Smooth muscle cell (in vitro differentiated cells): ENCODE measurements around the gene STARD8. TPM values are rescaled to one million over a fixed set of nuclear protein-coding genes. Genes with fewer than 3 reads are reported as not detected.
"Not testable (repeated sequence)": the region's sequence is repeated elsewhere in the genome, so short reads cannot be mapped to it uniquely, and the experiment has no call there.

ENCODE experiments used
- DNase-seq: peaks from one replicate; lab custom pipeline; 2025; ENCODE audit not compliant: unreplicated experiment; lab: John Stamatoyannopoulos, UW
- H2AFZ ChIP-seq: fragments of 200-600 bp; sonication (generic); 2 replicates; pipeline ENCODE4 v1.6.0; 2016; ENCODE audit warnings: antibody characterized with exemption, low read depth, mild to moderate bottlenecking
- H3F3A ChIP-seq: fragments of 200-600 bp; sonication (generic); 2 replicates; pipeline ENCODE4 v1.6.0; 2017; ENCODE audit warnings: antibody characterized with exemption, low read depth
- H3K27ac ChIP-seq: fragments of 200-600 bp; sonication (generic); 2 replicates; pipeline ENCODE4 v1.5.1; 2016; ENCODE audit warnings: low read depth, mild to moderate bottlenecking
- H3K27me3 ChIP-seq: fragments of 200-600 bp; sonication (generic); 2 replicates; pipeline ENCODE4 v1.6.1; 2016; ENCODE audit warnings: low read depth, mild to moderate bottlenecking
- H3K36me3 ChIP-seq: fragments of 200-600 bp; sonication (generic); 2 replicates; pipeline ENCODE4 v1.5.1; 2016; ENCODE audit warnings: low read depth
- H3K4me1 ChIP-seq: fragments of 200-600 bp; sonication (generic); 2 replicates; pipeline ENCODE4 v1.5.1; 2016; ENCODE audit warnings: low read depth
- H3K4me2 ChIP-seq: fragments of 200-600 bp; sonication (generic); 2 replicates; pipeline ENCODE4 v1.6.0; 2016; ENCODE audit warnings: mild to moderate bottlenecking
- H3K4me3 ChIP-seq: fragments of 200-600 bp; sonication (generic); 2 replicates; pipeline ENCODE4 v1.5.1; 2016; ENCODE audit warnings: mild to moderate bottlenecking
- H3K79me2 ChIP-seq: fragments of 200-600 bp; sonication (generic); 2 replicates; pipeline ENCODE4 v1.6.0; 2016; ENCODE audit warnings: low read depth, mild to moderate bottlenecking
- H3K9ac ChIP-seq: fragments of 200-600 bp; sonication (generic); 2 replicates; pipeline ENCODE4 v1.6.0; 2016; ENCODE audit warnings: low read depth
- H3K9me3 ChIP-seq: fragments of 200-600 bp; sonication (generic); replicated peaks from 2 replicates; pipeline ENCODE4 v1.5.1; 2016; ENCODE audit warnings: low read depth
- H4K20me1 ChIP-seq: fragments of 200-600 bp; sonication (generic); 2 replicates; pipeline ENCODE4 v1.6.0; 2016; ENCODE audit warnings: low read depth
- WGBS: methylation state at CpG from one replicate; pipeline ENCODE4 v1.1.7; 2016; ENCODE audit warnings: low lambda C conversion rate; 5-methylcytosine and 5-hydroxymethylcytosine counted together
- polyA plus RNA-seq: library from polyadenylated mRNA; unstranded; fragments of >200 nt; fragmentation: Nextera tagmentation; extraction: Ambion mirVana; gene quantifications from 2 replicates; pipeline ENCODE4 v1.2.1, GENCODE V29; 2016
- total RNA-seq: library from RNA; depleted of rRNA; stranded (reverse); fragments of >200 nt; gene quantifications from 2 replicates; pipeline ENCODE4 v1.2.3, GENCODE V29; 2014
- TF ChIP-seq, protein P1 (sequence below): fragments of 200-600 bp; sonication (generic); IDR thresholded peaks from 2 replicates; pipeline ENCODE4 v1.5.1; 2017; ENCODE audit warnings: borderline replicate concordance, mild to moderate bottlenecking, antibody characterized with exemption; ENCODE audit not compliant: insufficient read depth, poor library complexity, severe bottlenecking

Gene STARD8
- total and polyA plus RNA-seq, 2 experiments from 2014 or later, result 0.27 to 0.38 TPM

DNA sequence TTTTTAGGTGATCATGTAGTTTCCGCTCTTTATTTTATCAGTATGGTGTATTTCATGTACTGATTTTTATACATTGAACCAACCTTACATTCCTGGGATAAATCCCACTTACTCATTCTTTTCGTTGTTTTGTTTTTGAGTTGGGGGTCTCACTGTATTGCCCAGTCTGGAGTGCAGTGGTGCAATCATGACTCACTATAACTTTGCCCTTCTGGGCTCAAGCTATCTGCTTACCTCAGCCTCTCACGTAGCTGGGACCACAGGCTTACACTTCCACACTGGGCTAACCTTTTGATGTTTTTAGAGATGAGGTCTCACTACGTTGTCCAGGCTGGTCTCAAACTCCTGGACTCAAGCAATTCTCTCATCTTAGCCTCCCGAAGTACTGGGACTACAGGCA is 19.5 kb upstream of the STARD8 start:
- Histone ChIP-seq H3K4me1 (no peaks in the 10 kb centered on the region), H3K27me3 (no peaks in the 10 kb centered on the region), H3K79me2 (no peaks in the 10 kb centered on the region), H3K9ac (no peak overlapping the region), H3F3A (no peaks in the 10 kb centered on the region), H3K36me3 (no peaks in the 10 kb centered on the region), H3K27ac (no peak overlapping the region), H3K4me2 (no peak overlapping the region), H2AFZ (no peak overlapping the region), H4K20me1 (no peaks in the 10 kb centered on the region), H3K9me3 (no peaks in the 10 kb centered on the region), H3K4me3 (no peak overlapping the region)
- TF ChIP-seq, protein P1, sequence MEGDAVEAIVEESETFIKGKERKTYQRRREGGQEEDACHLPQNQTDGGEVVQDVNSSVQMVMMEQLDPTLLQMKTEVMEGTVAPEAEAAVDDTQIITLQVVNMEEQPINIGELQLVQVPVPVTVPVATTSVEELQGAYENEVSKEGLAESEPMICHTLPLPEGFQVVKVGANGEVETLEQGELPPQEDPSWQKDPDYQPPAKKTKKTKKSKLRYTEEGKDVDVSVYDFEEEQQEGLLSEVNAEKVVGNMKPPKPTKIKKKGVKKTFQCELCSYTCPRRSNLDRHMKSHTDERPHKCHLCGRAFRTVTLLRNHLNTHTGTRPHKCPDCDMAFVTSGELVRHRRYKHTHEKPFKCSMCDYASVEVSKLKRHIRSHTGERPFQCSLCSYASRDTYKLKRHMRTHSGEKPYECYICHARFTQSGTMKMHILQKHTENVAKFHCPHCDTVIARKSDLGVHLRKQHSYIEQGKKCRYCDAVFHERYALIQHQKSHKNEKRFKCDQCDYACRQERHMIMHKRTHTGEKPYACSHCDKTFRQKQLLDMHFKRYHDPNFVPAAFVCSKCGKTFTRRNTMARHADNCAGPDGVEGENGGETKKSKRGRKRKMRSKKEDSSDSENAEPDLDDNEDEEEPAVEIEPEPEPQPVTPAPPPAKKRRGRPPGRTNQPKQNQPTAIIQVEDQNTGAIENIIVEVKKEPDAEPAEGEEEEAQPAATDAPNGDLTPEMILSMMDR, result no peak
- no peak for DNase-seq
- 80% methylated on average over 5 of the region's 5 CpGs for WGBS

DNA sequence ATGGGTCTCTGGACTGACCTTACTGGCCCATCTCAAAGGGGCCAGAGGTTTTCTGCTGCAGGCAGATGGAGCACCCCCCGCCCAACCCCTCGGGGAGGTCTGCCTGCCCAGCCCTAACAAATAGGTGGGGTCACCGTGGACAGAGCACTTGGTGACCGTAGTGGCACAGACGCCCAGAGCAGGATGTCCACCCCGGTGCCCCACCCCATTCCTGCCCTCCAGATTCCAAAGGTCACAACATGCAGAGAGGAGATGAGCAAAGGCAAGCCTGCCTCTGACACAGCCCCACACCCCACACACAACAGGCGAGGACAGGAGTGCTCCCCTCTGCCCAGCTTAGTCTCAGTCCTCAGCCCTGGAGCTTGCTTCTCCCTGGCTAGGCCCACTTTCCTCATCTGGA is 17.5 kb upstream of the STARD8 start:
- H3F3A ChIP-seq, H3K79me2 ChIP-seq, H3K36me3 ChIP-seq, H2AFZ ChIP-seq, H3K4me2 ChIP-seq, H3K9ac ChIP-seq, H3K9me3 ChIP-seq, H3K27ac ChIP-seq, H3K4me3 ChIP-seq, H4K20me1 ChIP-seq, DNase-seq, H3K4me1 ChIP-seq, H3K27me3 ChIP-seq: not testable (repeated sequence)
- 83% methylated on average over 3 of the region's 7 CpGs for WGBS

GRCh38 chrX:68631336-68631735 is 16.1 kb upstream of the STARD8 start:
- Histone ChIP-seq H3K9ac (no peak overlapping the region), H3K27ac (no peak overlapping the region), H3K9me3 (no peaks in the 10 kb centered on the region), H3K4me3 (no peak overlapping the region), H2AFZ (no peak overlapping the region), H3K4me1 (no peaks in the 10 kb centered on the region), H4K20me1 (no peaks in the 10 kb centered on the region), H3K4me2 (no peak overlapping the region), H3F3A (no peaks in the 10 kb centered on the region), H3K79me2 (no peaks in the 10 kb centered on the region), H3K36me3 (no peaks in the 10 kb centered on the region), H3K27me3 (no peaks in the 10 kb centered on the region)
- TF ChIP-seq, protein P1, result no peak
- no peak for DNase-seq
- WGBS, result 84% methylated on average over 4 of the region's 4 CpGs

DNA sequence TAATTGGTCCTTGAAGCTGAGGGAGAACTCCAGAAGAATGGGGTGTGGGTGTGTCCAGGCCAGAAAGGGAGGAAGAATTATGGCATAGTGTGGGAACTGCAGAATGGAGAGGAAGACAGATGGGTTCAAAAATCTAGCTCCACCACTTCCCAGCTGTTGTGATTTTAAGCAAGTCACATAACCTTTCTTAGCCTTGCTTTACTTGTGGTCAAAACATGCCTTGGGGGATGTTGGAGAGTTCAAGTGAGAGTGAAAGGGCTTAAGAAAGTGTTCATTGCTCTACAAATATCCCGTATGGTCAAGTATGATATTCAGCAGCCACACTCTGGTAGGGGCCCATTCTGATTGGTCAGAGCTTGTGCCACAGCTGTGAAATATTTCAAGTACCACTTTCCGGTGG is 15.0 kb upstream of the STARD8 start:
- H3F3A ChIP-seq, result no peaks in the 10 kb centered on the region
- DNase-seq, result no peak
- no peaks in the 10 kb centered on the region for H3K36me3 ChIP-seq
- 82% methylated on average over 2 of the region's 2 CpGs for WGBS
- H3K79me2 ChIP-seq, result no peaks in the 10 kb centered on the region
- TF ChIP-seq, protein P1, result no peak
- H4K20me1 ChIP-seq, result no peaks in the 10 kb centered on the region
- H3K27me3 ChIP-seq, result no peaks in the 10 kb centered on the region
- no peaks in the 10 kb centered on the region for H3K9me3 ChIP-seq
- H3K4me3 ChIP-seq, result no peak overlapping the region
- no peak overlapping the region for H3K9ac ChIP-seq
- H3K4me1 ChIP-seq, result no peaks in the 10 kb centered on the region
- H3K4me2 ChIP-seq, result no peak overlapping the region
- no peak overlapping the region for H3K27ac ChIP-seq
- no peak overlapping the region for H2AFZ ChIP-seq
